IMR-90 (cell line): Measurements from ENCODE around the gene USH1G. TPM values are rescaled to one million over a fixed set of nuclear protein-coding genes. Genes with fewer than 3 reads are reported as not detected.
A peak's percentile ranks its signal among the peaks of the same experiment; 100 is the strongest.

Source experiments
- ATAC-seq: fragments of 200-7000 bp; cut with Tn5 transposase; 2 replicates; pipeline ENCODE4 v1.9.1; 2020; ENCODE audit warnings: low read depth, mild to moderate bottlenecking, moderate library complexity
- BruUV-seq: library from RNA; stranded (reverse); fragments of 400-500 nt; replicated peaks from 2 replicates; lab custom pipeline; 2021; lab: Mats Ljungman, UMichigan
- CTCF ChIA-PET: fragments of 300-600 bp; formaldehyde crosslinking; extraction: SDS; loops from one replicate; lab custom pipeline; 2021; ENCODE audit warnings: antibody characterized with exemption; lab: Yijun Ruan, JAX
- POLR2A ChIA-PET: fragments of 300-600 bp; sonication (Branson Sonifier 250); formaldehyde crosslinking; loops from one replicate; lab custom pipeline; 2022; ENCODE audit warnings: antibody characterized with exemption; ENCODE audit not compliant: unreplicated experiment; lab: Charles Lee
- DNase-seq: peaks from one replicate; pipeline ENCODE4 v3.0.0; 2013
- H2AFZ ChIP-seq: replicated peaks from 2 replicates; pipeline ENCODE3; 2013; ENCODE audit warnings: low read length, mild to moderate bottlenecking; ENCODE audit not compliant: poor library complexity
- H2AK5ac ChIP-seq: 2 replicates; pipeline ENCODE4 v1.6.1; 2013; ENCODE audit warnings: low read depth, low read length, inconsistent platforms
- H2AK9ac ChIP-seq: replicated peaks from 2 replicates; pipeline ENCODE3; 2013; ENCODE audit warnings: mild to moderate bottlenecking, low read depth, low read length, moderate library complexity; ENCODE audit not compliant: poor library complexity
- H2BK120ac ChIP-seq: 2 replicates; pipeline ENCODE4 v1.6.1; 2013; ENCODE audit warnings: low read depth, low read length, inconsistent platforms
- H2BK15ac ChIP-seq: 3 replicates; pipeline ENCODE4 v1.6.1; 2013; ENCODE audit warnings: low read depth, low read length, inconsistent platforms
- H2BK20ac ChIP-seq: 2 replicates; pipeline ENCODE4 v1.6.1; 2013; ENCODE audit warnings: low read depth, mild to moderate bottlenecking, inconsistent platforms, low read length, moderate library complexity
- H2BK5ac ChIP-seq: 2 replicates; pipeline ENCODE4 v1.6.1; 2013; ENCODE audit warnings: mild to moderate bottlenecking, low read depth, low read length, inconsistent platforms; ENCODE audit not compliant: poor library complexity, severe bottlenecking
- H3K14ac ChIP-seq: replicated peaks from 2 replicates; pipeline ENCODE4 v1.6.1; 2013; ENCODE audit warnings: low read depth, low read length, inconsistent platforms
- H3K18ac ChIP-seq: 2 replicates; pipeline ENCODE4 v1.6.1; 2013; ENCODE audit warnings: low read depth, low read length, control low read depth
- H3K23ac ChIP-seq: 2 replicates; pipeline ENCODE4 v1.6.1; 2013; ENCODE audit warnings: low read depth, low read length, inconsistent platforms
- H3K27ac ChIP-seq: 2 replicates; pipeline ENCODE4 v1.5.1; 2013; ENCODE audit warnings: mild to moderate bottlenecking, control low read depth, low read length; ENCODE audit not compliant: insufficient read depth
- H3K27me3 ChIP-seq: 2 replicates; pipeline ENCODE4 v1.6.1; 2013; ENCODE audit warnings: low read length; ENCODE audit not compliant: control insufficient read depth, insufficient read depth
- H3K36me3 ChIP-seq: 2 replicates; pipeline ENCODE4 v1.6.1; 2013; ENCODE audit warnings: low read length, mixed read lengths; ENCODE audit not compliant: control insufficient read depth, insufficient read depth
- H3K4ac ChIP-seq: 2 replicates; pipeline ENCODE4 v1.6.1; 2013; ENCODE audit warnings: low read depth, low read length, inconsistent platforms
- H3K4me1 ChIP-seq: 2 replicates; pipeline ENCODE4 v1.6.1; 2013; ENCODE audit warnings: low read length, mixed read lengths; ENCODE audit not compliant: control insufficient read depth, insufficient read depth
- H3K4me2 ChIP-seq: 2 replicates; pipeline ENCODE4 v1.6.1; 2013; ENCODE audit warnings: low read depth, mild to moderate bottlenecking, control low read depth, low read length, moderate library complexity
- H3K4me3 ChIP-seq: 2 replicates; pipeline ENCODE4 v1.5.1; 2013; ENCODE audit warnings: low read depth, mild to moderate bottlenecking, control low read depth, low read length, moderate library complexity; ENCODE audit not compliant: insufficient read depth
- H3K56ac ChIP-seq: 2 replicates; pipeline ENCODE4 v1.6.1; 2013; ENCODE audit warnings: low read length, inconsistent platforms; ENCODE audit not compliant: insufficient read depth; ENCODE audit errors: extremely low read depth
- H3K79me1 ChIP-seq, 2 experiments: 2 replicates each; pipeline ENCODE4 v1.6.1; 2013; ENCODE audit warnings: low read length in 2 of 2, inconsistent platforms in 1 of 2, low read depth in 1 of 2
- H3K9ac ChIP-seq: 2 replicates; pipeline ENCODE4 v1.6.1; 2013; ENCODE audit warnings: low read depth, low read length, control low read depth
- H3K9me1 ChIP-seq: 2 replicates; pipeline ENCODE4 v1.6.1; 2013; ENCODE audit warnings: low read length, inconsistent platforms; ENCODE audit not compliant: insufficient read depth
- H3K9me3 ChIP-seq: 2 replicates; pipeline ENCODE4 v1.6.1; 2013; ENCODE audit warnings: low read length; ENCODE audit not compliant: control insufficient read depth, insufficient read depth
- H4K20me1 ChIP-seq: 2 replicates; pipeline ENCODE4 v1.6.1; 2013; ENCODE audit warnings: low read length, inconsistent platforms; ENCODE audit not compliant: insufficient read depth
- H4K5ac ChIP-seq: 2 replicates; pipeline ENCODE4 v1.6.1; 2013; ENCODE audit warnings: mild to moderate bottlenecking, low read depth, low read length, control low read depth
- H4K8ac ChIP-seq, 2 experiments: 2 replicates each; pipeline ENCODE4 v1.6.1; 2013; ENCODE audit warnings: low read depth in 2 of 2, low read length in 2 of 2, control low read depth in 1 of 2, inconsistent platforms in 1 of 2
- H4K91ac ChIP-seq: 2 replicates; pipeline ENCODE4 v1.6.1; 2013; ENCODE audit warnings: low read depth, low read length, inconsistent platforms; ENCODE audit not compliant: insufficient read depth
- CEBPB ChIP-seq: IDR thresholded peaks from 2 replicates; pipeline ENCODE4 v1.6.1; 2012; ENCODE audit warnings: low read depth, low read length, improper control_type of control experiment
- CHD1 ChIP-seq: IDR thresholded peaks from 2 replicates; pipeline ENCODE4 v1.6.1; 2012; ENCODE audit warnings: low read depth, low read length, improper control_type of control experiment
- MAZ ChIP-seq: IDR thresholded peaks from 2 replicates; pipeline ENCODE4 v1.6.1; 2012; ENCODE audit warnings: low read depth, mild to moderate bottlenecking, low read length, improper control_type of control experiment, moderate library complexity, borderline replicate concordance
- POLR2A ChIP-seq: IDR thresholded peaks from 2 replicates; pipeline ENCODE4 v1.6.1; 2012; ENCODE audit warnings: mild to moderate bottlenecking, low read depth, low read length
- RCOR1 ChIP-seq: IDR thresholded peaks from 2 replicates; pipeline ENCODE4 v1.6.1; 2012; ENCODE audit warnings: mild to moderate bottlenecking, low read length, improper control_type of control experiment; ENCODE audit not compliant: insufficient replicate concordance
- USF2 ChIP-seq: fragments of 150-350 bp; IDR thresholded peaks from 2 replicates; pipeline ENCODE4 v1.6.1; 2017; ENCODE audit warnings: mild to moderate bottlenecking, antibody characterized with exemption, low read length, low read depth
- WGBS, 2 experiments: methylation state at CpG; one replicate each; pipeline versions ENCODE4 v1.1.5 to v1.1.7; 2013; ENCODE audit warnings: missing lambda C conversion rate in 2 of 2; ENCODE audit not compliant: insufficient read length in 1 of 2; ENCODE audit errors: extremely low coverage in 2 of 2; 5-methylcytosine and 5-hydroxymethylcytosine counted together
- dilution Hi-C: fragments of 300-500 bp; cut with HindIII; formaldehyde crosslinking; loops from one replicate; pipeline ENCODE4 v1.14.3; 2018; ENCODE audit warnings: low sequenced_read_pairs; ENCODE audit not compliant: unreplicated experiment
- in situ Hi-C: fragments of 300-500 bp; cut with MboI; formaldehyde crosslinking; loops from 3 replicates; pipeline ENCODE4 v1.14.3; 2019; ENCODE audit warnings: low sequenced_read_pairs, inconsistent platforms, mixed read lengths
- intact Hi-C: fragments of 100-400 bp; cut with micrococcal nuclease; formaldehyde crosslinking; loops from 2 replicates; pipeline ENCODE4 v1.10.0; 2022
- polyA plus RNA-seq, 3 experiments: library from polyadenylated mRNA; depleted of rRNA; stranded (reverse); fragments of >200 nt; gene quantifications; 2 replicates each; pipeline ENCODE4 v1.2.3, GENCODE V29; 2012; ENCODE audit warnings: low replicate concordance in 1 of 3
- total RNA-seq: library from RNA; depleted of rRNA; stranded (reverse); fragments of >200 nt; gene quantifications from 2 replicates; pipeline ENCODE4 v1.2.3, GENCODE V29; 2012

The USH1G gene
- total and polyA plus RNA-seq, 2 of the 4 experiments (the other 2 are of a cell fraction), result not detected

DNA sequence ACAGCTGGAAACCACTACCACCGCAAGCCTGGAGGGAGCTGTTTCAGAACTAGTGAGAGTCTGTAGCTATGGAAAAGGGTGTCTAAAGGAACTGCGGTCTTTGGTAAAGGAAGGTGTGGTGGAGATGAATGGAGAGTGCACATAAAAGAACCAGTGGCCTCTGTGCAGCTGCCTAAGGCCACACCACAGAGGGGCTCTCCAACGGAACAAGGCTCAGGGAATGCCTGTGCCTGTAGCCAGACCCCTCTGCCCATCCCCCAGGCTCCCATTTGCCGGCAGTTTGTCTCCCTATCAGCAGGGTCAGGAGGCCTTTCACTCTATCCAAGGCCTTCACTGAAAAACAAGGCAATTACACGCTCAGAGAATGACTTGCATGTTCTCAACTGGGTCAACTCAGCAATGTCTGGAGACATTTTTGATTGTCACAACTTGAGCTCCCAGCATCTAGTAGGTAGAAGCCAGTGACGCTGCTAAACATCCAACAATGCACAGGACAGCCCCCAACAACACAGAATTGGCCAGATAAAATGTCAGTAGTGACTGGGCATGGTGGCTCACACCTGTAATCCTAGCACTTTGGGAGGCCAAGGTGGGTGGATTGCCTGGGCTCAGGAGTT is 47.0 kb downstream of the USH1G start:
- Histone ChIP-seq H3K14ac (no peak overlapping the region), H2BK5ac (no peak overlapping the region), H3K9ac (no peak overlapping the region), H4K91ac (no peak overlapping the region), H3K4me3 (no peak overlapping the region), H2BK20ac (no peak overlapping the region), H3K56ac (no peak overlapping the region), H3K36me3 (no peaks in the 10 kb centered on the region), H3K4ac (no peak overlapping the region), H3K79me1 (peaks cover 15 to 24% of the 10 kb centered on the region in 2 experiments; a peak in 3 of 4 replicates), H3K27me3 (peaks cover 24% of the 10 kb centered on the region), H4K8ac (no peak overlapping the region), H2AK9ac (no peak overlapping the region), H3K18ac (no peak overlapping the region), H3K23ac (no peak overlapping the region; the same call in 1 of the 2 replicates), H3K9me3 (no peaks in the 10 kb centered on the region), H2AK5ac (no peak overlapping the region), H4K20me1 (no peaks in the 10 kb centered on the region), H3K27ac (no peak overlapping the region), H2AFZ (peak overlapping the region; percentile 5), H3K4me1 (peaks cover 11% of the 10 kb centered on the region), H4K5ac (no peak overlapping the region), H3K9me1 (peaks cover 14% of the 10 kb centered on the region), H2BK15ac (no peak overlapping the region), H3K4me2 (no peak overlapping the region), H2BK120ac (no peak overlapping the region)
- TF ChIP-seq MAZ, result no peak
- no peak for TF ChIP-seq USF2
- TF ChIP-seq CEBPB, result no peak
- TF ChIP-seq RCOR1, result no peak
- TF ChIP-seq POLR2A, result no peak
- no peak for TF ChIP-seq CHD1
- no TSS peak for BruUV-seq
- CTCF ChIA-PET, result no interaction called here
- DNase-seq (no peak), ATAC-seq (no peak)
- dilution Hi-C loops, result no loop called here
- 30% methylated on average over 2 of the region's 6 CpGs; no CpG with 5 or more reads in 1 of the 2 experiments for WGBS, 2 experiments
- POLR2A ChIA-PET, result no interaction called here
- intact Hi-C loops, result no loop called here
- in situ Hi-C loops, result no loop called here
